Left lung (tissue), 10 donors: Measurements from ENCODE around the gene LAMA3. TPM values are rescaled to one million over a fixed set of nuclear protein-coding genes. Genes with fewer than 3 reads are reported as not detected.

Experiments used
- ATAC-seq: fragments of 200-7000 bp; cut with Tn5 transposase; one replicate; pipeline ENCODE4 v1.9.1; 2020; ENCODE audit warnings: moderate library complexity
- DNase-seq, 4 donors: peaks; one replicate each; pipeline ENCODE4 v3.0.0-alpha.2; 2013 to 2020
- H3K27ac ChIP-seq, 2 donors: fragments of 200-600 bp; sonication (generic) in 1 of 2; one replicate each; pipeline versions ENCODE4 v1.5.0 to v1.8.0; 2020 to 2021
- H3K27me3 ChIP-seq, 2 donors: fragments of 200-600 bp; sonication (generic) in 1 of 2; one replicate each; pipeline versions ENCODE4 v1.5.0 to v1.8.0; 2020 to 2021
- H3K36me3 ChIP-seq, 2 donors: fragments of 200-600 bp; sonication (generic) in 1 of 2; one replicate each; pipeline versions ENCODE4 v1.5.0 to v1.8.0; 2020 to 2021
- H3K4me1 ChIP-seq, 2 donors: fragments of 200-600 bp; one replicate each; pipeline ENCODE4 v1.8.0; 2021
- H3K4me3 ChIP-seq, 2 donors: fragments of 200-600 bp; sonication (generic) in 1 of 2; one replicate each; pipeline versions ENCODE4 v1.5.0 to v1.8.0; 2020 to 2021; ENCODE audit warnings: mild to moderate bottlenecking in 1 of 2
- H3K9me3 ChIP-seq, 2 donors: fragments of 200-600 bp; sonication (generic) in 1 of 2; one replicate each; pipeline versions ENCODE4 v1.5.0 to v1.8.0; 2020 to 2021
- CTCF ChIP-seq, 2 donors: fragments of 200-600 bp; sonication (generic) in 1 of 2; IDR thresholded peaks; one replicate each; pipeline versions ENCODE4 v1.5.0 to v1.8.0; 2021; ENCODE audit warnings: antibody characterized with exemption in 2 of 2
- intact Hi-C, 2 donors: fragments of 100-400 bp; cut with DNase I; formaldehyde crosslinking; loops; one replicate each; pipeline versions ENCODE4 v1.11.2 to v1.14.2; 2022
- polyA plus RNA-seq, 6 donors: library from polyadenylated mRNA; unstranded; fragments of 120-200 nt; gene quantifications; one replicate each; pipeline ENCODE4 v1.2.1, GENCODE V29; 2013; ENCODE audit not compliant: insufficient read length in 6 of 6
- total RNA-seq, 2 donors: library from RNA; stranded (reverse); fragmentation: NEBNext Ultra II Directional; extraction: Animal tissue kit (Norgen Biotek cat#: 25700); gene quantifications; one replicate each; pipeline ENCODE4 v1.2.1, GENCODE V29; 2021
- donor health status: DM: no; HTN: yes; CAD: no.
- donor health status: DM: no; HTN: no; CAD: no.

The LAMA3 gene
- total and polyA plus RNA-seq, 8 donors = 42.8 to 207 (median 140) TPM

- ATAC-seq (peak; percentile 91), DNase-seq (no peak)
- Histone ChIP-seq H3K27ac (no peak overlapping the region), H3K4me1 (no peaks in the 10 kb centered on the region), H3K9me3 (peaks cover 0 to 4% of the 10 kb centered on the region in 2 donors), H3K36me3 (no peaks in the 10 kb centered on the region), H3K4me3 (no peak overlapping the region), H3K27me3 (peaks cover 0 to 17% of the 10 kb centered on the region in 2 donors)
- peak in 1 of 2 donors; percentile 14 for TF ChIP-seq CTCF (IDR thresholded peaks at IDR 0.05)
- intact Hi-C loops = no loop called here
These were observed 14.1 kb downstream of the LAMA3 start for GRCh38 chr18:23703057-23703986.

- Histone ChIP-seq H3K36me3 (no peaks in the 10 kb centered on the region), H3K9me3 (peaks cover 0 to 4% of the 10 kb centered on the region in 2 donors), H3K27ac (no peak overlapping the region), H3K4me1 (no peaks in the 10 kb centered on the region), H3K4me3 (no peak overlapping the region), H3K27me3 (peaks cover 0 to 17% of the 10 kb centered on the region in 2 donors)
- intact Hi-C loops = no loop called here
- ATAC-seq (no peak), DNase-seq (no peak)
- TF ChIP-seq CTCF (IDR thresholded peaks at IDR 0.05) = no peak
These were observed 14.7 kb downstream of the LAMA3 start for GRCh38 chr18:23703987-23704384.

- intact Hi-C loops = no loop called here
These were observed 15.6 kb downstream of the LAMA3 start for GRCh38 chr18:23704806-23705205.

GRCh38 chr18:23706971-23707640 lies 17.9 kb downstream of the LAMA3 start:
- intact Hi-C loops = no loop called here
- no peaks in the 10 kb centered on the region for H3K36me3 ChIP-seq

More at GRCh38 chr18:23704806-23705205, 15.6 kb downstream of the LAMA3 start:
- H3K36me3 ChIP-seq = no peaks in the 10 kb centered on the region
- peaks cover 0 to 4% of the 10 kb centered on the region in 2 donors for H3K9me3 ChIP-seq
- no peak for TF ChIP-seq CTCF (IDR thresholded peaks at IDR 0.05)
- H3K4me3 ChIP-seq = no peak overlapping the region
- DNase-seq (no peak), ATAC-seq (no peak)
- H3K27ac ChIP-seq = no peak overlapping the region
- peaks cover 0 to 17% of the 10 kb centered on the region in 2 donors for H3K27me3 ChIP-seq
- H3K4me1 ChIP-seq = no peaks in the 10 kb centered on the region

More at GRCh38 chr18:23706971-23707640, 17.9 kb downstream of the LAMA3 start:
- ATAC-seq (no peak), DNase-seq (no peak)
- H3K27ac ChIP-seq = no peak overlapping the region
- no peak for TF ChIP-seq CTCF (IDR thresholded peaks at IDR 0.05)
- no peaks in the 10 kb centered on the region for H3K4me1 ChIP-seq
- no peak overlapping the region for H3K4me3 ChIP-seq
- H3K9me3 ChIP-seq = peaks cover 0 to 4% of the 10 kb centered on the region in 2 donors
- peaks cover 0 to 8% of the 10 kb centered on the region in 2 donors for H3K27me3 ChIP-seq
